Activated naive CD4-positive, alpha-beta T cell treated with anti-CD3 and anti-CD28 coated beads, Interleukin-2, amount 50 U/mL, for 16 hours (primary cell): Measurements from ENCODE around the gene CAST.

Source experiments
- DNase-seq: peaks from one replicate; pipeline ENCODE4 v3.0.0-alpha.2; 2020

The CAST gene

DNA sequence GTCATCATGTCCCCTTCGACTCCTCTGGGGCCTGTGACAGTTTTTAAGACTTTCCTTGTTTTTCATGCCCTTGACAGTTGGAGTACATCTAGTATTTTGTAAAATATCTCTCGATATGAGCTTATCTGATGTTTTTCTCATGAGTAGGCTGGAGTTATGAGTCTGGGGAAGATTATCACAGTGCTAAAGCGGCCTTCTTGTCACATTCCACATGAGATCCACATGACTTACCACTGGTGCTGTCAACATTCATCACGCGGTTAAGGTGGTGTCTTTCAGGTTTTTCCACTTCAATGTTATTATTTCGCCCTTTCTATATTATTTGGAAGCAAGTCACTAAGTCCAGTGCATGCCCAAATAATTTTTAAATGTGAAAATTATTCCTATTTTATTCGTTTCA is 17.1 kb upstream of the CAST start:
- DNase-seq = no peak

DNA sequence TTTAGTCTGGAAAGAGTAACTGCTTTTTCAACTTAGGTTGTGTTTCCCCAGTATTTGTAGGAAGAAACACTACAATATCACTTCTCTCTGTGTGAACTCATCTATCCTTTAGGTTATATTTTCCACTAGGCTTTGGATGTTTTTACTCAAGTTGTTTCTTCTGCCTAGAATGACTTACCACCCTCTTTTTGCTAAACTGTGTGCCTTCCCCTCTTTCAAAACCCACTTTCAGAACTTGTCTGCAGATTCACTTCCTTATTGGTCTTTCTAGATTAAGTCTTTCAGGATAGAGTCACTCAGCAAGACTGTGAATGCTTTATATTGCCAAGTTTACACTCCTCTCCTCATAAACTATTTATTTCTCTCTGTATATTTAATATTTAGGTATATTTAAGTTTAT is 14.2 kb upstream of the CAST start:
- no peak for DNase-seq

DNA sequence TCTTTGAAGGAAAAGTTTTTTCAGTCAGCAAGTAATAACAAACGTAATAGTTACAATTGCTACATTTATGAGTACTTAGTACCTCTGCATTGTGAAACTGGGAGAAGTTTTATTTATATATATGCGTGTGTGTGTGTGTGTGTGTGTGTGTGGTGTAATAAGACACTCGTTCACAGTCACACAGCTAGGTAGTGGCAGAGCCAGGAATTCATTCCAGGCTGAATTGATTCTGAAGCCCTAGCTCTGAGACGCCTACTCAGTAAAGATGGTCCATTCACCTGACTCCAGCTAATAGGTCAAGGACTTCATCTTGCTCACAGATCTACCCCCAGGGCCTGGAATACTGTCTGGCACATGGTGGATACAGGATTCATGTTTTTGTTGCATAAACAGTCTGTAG is 13.6 kb upstream of the CAST start:
- no peak for DNase-seq

DNA sequence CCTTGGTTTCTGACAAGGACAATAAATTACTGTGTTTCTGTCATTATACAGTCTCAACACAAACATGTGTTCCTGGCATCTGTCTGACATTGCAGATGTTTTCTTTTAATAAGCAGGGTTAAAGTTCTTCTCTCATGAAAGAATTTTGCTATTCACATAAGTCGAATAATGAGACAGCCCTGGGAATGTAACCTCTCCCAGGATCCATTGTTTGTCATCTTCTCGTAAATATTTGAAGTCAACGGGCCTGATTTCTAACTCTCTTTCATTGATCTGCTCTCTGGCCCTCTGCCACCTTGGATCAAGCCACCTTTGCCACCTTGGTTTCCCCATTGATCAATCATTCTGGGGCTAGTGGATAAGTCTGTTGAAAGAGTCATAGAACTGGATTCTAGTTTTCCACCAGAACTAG is 12.9 kb upstream of the CAST start:
- DNase-seq = no peak

DNA sequence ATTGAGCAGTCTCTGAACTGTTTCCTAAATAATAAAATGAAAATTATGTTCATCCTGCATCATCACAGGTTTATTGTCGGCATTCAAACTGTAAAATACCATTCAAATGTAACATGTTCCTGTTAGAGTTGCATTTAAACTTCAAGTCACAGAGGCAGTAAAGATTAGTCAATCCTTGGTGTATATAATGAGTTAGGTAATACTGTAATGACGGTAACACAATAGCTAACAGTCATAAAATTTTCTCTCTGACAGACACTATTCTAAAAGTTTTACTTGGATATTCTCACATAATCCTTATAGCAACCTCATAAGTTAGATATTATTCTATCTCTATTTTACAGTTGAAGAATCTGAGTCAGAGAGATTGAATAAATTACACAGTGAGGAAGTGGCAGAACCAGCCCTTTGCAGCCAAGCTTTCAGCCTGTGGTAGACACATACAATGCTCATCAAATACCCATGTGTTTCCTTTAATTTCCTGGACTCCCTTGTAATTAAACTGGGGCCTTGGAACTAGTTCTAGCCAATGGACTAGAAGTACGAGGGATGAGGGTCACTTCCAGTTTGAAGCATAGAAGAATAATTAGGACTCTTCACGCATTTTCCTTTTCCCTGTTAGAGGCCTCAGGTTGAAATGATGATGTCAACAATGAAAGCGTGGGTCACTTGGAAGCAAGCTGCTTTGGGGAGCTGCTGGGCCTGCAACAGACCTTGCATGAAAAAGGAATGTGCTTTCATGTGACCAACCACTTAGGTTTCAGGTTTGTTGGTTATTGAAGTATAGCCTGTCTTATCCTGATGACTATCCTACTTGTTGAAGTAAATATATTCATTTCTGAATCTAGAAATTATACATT is 12.3 kb upstream of the CAST start:
- DNase-seq = no peak

DNA sequence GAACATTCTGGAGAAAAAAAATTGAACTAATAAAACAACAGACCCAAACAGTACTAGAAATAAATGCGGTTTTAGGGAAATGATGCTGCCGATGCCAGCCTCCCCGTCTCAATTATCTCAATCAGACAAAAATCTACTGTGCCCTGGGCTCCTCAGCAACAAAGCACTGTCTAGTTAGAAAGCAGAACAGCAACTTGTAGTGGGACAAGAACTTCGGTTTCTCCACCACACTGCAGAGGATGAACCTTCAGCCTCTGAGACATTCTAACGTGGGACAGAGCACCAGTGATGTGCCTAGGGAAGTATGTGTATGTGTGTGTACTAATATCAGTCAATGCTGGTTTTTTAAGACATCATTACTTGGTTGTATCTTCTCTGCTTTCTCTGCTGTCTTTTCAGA is 11.1 kb upstream of the CAST start:
- DNase-seq = no peak

DNA sequence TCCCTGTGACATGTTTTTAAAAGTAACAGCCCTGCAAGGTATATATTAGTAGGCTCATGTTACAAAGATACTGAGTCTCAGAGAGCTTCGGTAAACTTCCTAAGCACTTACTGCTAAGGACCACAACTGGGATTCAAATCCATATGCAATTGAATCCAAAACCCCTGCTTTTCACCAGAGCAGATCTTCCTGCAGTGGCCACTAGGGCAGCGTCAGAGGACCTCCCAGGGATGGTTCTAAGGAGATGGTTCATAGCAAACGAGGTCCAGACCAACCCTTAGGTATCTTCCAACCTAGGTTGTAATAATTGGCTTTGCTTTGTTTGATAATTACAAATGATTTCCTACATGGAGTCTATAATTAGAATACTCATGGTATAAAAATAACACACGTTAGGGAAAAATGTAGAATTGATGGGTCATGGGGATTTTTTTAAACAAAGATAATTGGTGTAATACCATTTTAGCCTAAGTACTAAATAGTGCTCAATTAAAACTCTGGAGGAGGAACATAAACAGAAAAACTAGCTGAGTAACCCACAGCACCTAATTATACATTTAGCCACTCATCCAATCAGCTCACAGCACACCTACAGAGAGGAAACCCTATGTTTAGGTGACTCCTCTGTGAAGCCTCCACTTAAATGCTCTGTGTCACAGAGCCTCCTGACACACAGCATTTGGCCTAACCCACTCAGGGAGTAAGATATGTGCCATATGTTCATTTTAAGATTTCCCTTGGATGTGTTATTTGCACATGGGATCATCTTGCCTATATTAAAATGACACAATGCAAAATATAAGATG is 10.0 kb upstream of the CAST start:
- DNase-seq = no peak

DNA sequence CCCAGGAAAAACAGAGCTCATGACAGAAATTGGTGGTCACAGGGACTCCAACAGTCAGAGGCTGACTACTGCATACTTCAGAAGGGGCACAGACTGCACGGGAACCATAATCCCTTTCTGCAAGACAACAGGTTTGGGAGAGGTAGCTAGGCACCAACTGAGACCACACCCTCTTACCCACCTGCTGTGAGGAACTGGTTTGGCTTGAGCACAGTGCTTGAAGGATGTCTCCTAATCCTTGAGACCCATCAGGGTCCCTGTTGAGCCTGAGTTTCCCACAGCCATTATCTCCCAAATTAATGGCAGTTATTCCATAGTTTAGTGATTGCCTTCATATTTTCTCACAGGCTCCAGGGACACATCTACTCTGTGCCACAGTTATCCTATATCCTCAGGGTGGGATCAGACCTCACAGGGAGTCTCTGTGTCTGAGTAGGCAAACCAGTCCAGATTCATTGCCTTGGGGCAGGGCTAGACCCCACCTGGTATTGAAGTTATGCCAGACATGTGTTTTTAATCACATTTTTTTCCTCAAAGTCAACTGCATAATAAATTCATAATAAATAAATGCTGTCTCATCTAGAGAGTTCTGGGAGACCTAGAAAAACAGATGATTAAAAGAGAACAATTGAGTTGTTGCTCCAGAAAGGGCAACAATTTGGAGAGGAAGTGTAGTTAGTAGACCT is 9.3 kb upstream of the CAST start:
- no peak for DNase-seq

DNA sequence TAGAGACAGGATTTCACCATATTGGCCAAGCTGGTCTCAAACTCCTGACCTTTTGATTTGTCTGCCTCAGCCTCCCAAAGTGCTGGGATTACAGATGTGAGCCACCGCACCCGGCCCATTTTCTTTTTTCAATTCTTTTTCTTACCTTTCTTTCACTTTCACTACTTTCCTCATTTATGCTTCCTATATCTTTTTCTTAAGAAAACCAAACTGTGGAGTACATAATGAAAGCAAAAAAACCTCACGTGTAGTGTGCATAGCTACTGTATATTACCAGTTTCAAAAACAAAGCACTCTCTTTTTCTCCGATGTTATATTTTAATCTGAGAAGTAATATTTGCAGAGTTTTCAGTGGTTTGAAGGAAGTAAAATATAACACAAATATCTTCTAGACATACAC is 8.0 kb upstream of the CAST start:
- no peak for DNase-seq

DNA sequence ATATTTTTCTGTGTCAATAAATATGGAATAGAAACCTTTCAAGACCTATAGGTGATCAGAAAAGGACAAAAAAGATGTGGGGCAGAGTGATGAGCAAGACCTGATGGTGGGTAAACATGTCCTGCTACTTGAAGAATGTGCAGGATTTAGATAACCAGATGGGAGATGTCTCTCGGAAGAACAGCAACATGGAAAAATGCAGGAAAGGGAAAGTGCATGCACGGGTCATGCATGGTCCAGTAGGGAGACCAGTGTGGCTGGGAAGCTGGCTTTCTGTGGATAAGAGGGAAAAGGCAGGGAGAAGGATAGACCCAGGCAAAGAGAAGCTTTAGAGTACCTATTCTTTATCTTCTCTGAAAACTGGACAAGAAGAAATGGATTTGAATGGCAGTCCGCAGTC is 7.1 kb upstream of the CAST start:
- no peak for DNase-seq

DNA sequence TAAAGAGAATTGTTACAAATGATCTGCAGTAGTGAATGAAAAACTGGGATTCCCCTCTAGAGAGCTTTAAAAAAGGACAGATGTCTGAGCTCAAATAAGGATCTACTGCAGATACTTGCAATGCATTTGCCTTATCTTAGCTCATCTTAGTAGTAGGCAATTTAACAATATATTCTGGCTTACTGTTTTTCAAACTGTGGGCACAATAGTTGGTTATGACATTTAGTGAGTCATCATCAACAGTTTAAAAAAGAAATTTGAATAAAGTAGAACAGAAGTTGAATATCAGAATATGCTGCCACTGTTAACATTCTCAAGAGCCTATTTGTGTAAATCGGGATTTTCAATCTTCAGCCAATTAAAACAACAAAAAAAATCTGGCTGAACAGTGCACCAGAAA is 6.7 kb upstream of the CAST start:
- no peak for DNase-seq

DNA sequence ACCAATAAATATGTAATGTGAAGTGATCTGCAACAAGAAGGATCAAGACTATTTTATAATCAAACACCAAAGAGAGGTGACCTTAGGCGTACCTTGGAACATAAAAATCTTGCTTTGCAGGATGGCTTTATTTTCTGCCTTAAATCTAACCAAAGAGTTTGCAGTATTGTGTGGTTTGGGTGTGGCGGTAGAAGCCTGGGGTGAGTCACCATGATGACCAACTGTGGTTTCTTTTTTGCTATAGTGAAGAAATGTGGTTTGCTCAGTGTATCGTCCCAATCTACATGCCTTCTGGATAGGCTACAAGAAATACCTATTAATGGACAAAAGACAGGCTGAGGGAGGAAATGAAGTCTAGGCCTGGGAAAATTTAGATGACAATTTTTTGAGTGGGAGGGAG is 5.1 kb upstream of the CAST start:
- no peak for DNase-seq

DNA sequence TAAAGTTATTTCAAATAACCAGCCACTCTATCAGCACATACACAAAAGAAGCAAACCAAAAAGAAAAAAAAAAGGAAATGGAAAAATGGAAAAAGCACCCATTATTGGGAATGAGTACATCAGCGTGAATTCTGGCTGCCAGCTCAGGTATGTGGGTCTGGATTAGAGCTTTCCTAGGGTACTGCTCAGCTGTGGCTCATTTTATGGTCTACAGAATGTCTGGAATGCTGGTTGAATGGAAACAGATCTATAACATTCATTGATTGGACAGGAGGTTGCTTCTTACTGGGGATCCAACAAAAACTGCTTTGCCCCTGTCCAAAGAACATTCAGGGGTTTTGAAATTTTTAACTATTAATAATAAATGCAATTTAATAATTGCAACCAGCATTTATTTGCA is 3.9 kb upstream of the CAST start:
- no peak for DNase-seq

DNA sequence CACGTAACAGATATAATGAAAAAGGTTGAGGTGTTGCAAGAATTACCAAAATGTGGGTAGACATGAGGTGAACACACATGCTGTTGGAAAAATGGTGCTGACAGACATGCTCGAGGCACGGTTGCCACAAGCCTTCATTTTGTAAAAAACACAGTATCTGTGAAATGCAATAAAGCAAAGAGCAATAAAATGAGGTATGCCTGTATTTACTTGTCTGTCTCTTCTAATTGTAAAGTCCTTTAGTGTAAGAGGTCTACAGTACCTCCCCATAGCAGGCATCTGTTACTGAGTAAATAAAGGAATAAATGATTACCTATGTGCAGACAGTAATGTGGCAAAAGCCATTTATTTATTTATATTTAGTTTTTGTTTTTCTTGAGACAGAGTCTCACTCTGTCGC is 3.0 kb upstream of the CAST start:
- DNase-seq = no peak

DNA sequence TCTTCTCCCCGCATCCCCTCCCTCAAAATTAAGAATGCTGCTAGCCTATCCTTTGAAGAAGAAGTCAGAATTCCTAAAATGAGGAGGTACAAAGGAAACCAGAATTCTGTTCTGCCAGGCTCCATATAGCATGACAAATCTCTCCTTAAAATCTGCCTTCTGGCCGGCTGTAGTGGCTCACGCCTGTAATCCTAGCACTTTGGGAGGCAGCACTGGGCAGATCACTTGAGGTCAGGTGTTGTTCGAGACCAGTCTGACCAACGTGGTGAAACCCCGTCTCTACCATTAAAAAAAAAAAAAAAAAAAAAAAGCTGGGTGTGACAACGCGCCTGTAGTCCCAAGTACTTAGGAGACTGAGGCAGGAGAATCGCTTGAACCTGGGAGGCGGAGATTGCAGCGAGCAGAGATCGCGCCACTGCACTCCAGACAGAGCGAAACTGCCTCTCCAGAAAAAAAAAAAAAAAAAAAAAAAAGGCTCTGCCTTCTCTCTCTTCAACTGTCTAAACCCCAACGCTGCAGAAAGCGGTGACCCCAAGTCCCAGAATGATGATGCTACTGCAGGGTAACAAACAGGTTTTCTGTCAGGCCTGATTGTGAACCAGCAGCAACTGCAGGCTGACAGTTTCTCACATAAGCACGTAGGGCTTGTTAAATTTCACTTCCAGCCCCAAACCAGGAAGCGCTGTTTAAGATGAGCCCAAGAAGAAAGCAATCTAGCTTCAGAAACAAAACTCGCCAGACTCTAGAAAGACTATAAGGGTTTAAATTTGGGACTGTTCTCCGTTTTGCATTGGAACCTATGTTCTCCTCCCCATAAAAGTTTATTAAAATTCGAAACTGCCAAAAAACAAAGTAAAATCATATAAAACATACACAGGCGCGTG is 963 bp upstream of the CAST start:
- DNase-seq = peak; percentile 16

DNA sequence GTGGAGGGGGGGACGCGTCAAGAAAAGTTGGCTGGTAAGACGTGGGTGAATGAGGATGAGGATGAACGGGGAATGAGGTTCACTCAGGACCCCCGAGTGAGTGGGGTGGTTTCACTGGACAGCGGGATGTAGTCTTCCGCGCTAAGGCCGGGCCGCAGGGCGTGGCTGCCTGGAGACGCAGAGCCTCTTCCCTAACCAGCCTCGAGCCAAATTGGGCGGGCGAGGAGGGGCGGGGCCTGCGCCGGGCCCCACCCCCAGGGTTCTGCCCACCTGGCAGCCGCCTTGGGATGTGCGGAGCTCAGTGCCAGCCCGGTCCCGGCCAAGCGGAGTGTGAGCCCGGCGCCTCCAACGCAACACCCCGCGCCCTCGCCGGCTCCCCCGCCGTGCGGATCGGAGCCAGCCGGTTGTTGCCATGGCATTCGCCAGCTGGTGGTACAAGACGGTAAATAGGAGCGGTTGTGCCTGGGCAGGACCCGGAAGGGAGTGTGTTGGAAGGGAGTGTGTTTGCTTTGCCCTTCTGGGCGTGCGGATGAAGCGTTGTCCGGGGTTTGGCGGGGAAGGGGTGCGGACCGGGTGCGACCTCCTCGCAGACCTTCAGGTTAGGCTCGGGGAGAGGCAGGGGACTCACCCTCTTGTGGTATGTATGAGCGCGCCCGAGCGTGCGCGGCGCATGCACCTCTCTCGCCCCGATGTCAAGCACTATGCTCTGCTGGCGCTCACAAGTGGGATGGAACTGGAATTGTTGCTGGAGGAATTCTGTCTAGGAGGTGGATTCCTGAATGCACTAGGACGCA is 746 bp downstream of the CAST start:
- peak; percentile 84 for DNase-seq

DNA sequence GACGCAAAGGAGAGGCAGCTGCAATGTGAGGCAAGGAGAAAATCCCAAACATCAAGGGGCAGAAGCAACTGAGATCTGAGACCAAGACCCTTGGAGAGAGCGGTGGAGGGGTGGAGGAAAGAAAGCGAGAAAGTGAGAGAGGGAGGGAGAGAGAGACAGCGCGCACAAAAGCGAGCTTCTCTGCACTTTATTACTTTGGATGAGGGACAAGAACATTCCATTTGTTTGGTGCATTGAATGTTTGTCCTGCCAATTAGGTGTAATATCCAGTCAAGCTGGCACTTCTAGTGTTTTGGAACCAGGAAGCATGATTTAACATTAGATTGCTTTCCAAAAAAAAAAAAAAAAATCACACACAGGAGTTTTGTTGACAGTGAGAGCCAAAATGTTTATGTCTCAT is 1.4 kb downstream of the CAST start:
- DNase-seq = no peak

DNA sequence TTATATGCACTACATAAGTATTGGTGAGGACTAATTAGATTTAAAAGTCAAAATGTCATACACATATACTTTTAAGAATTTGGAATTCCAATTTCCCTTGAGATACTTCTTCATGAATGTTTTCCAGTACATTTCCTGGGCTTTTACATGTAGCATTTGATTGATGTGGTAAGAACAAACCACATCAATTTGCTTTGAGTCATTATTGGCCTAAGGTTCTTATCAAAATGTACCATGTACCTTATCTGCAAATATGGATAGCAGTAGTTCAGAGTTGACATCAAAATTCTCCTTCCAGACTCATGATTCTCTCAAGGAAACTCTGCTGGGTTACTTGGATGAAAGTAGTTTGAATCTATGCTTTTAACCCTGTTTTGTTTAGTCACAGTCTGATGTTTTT is 2.5 kb downstream of the CAST start:
- no peak for DNase-seq

DNA sequence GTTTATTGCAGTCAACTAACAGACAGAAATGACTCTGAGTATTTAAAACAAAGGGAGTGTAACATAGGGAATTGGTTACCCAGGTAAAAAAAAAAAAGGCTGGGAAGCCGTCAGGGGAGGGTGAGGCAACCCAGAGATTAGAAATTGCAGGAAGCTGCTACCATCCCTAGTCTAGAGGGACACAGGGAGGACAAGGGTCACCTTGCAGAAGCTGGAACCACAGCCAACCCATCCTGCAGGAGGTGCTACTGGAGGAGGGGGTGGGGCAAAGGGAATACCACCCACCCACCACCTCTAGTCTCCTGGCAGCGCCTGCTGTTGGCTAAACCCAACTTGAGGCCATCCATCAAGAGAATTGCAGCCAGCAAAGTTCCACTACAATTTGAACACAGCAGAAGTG is 6.5 kb downstream of the CAST start:
- DNase-seq = no peak

DNA sequence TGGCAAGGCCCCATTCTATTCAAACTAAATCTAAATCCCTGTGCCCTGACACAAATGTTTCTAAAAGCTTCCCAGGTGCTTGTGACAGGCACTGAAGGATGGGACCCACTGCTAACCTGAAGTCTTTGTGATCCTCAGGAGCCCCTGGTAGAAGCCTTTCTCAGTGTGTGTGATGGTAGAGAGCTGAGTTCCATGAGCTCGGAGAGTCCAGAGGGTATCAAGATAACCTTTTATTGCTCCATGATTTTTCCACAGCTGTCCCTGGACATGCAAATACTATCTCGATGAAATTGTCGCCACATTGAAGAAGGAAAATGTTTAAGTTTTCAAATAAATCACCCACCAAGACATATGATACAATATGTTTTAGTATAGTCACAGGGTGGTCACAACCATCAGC is 7.7 kb downstream of the CAST start:
- no peak for DNase-seq

DNA sequence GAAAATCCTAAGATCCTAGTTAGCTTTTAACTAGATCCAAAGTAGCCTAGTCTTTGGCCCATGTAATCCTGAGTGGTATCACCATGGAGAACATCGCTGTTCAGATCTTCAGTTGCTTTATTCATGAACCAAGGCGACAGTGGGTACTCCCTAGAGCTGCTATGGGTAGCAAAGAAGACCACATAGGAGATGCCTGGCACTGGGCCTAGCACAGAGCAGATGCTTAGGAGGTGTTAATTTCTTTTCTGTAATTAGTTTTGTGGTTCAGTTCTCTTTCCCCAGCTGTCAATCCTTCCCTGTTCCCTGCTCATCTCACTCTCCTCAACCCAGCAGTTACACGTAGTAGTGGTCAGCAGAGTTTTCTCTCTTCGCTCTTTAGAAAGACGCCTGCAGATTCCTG is 9.3 kb downstream of the CAST start:
- DNase-seq = no peak

DNA sequence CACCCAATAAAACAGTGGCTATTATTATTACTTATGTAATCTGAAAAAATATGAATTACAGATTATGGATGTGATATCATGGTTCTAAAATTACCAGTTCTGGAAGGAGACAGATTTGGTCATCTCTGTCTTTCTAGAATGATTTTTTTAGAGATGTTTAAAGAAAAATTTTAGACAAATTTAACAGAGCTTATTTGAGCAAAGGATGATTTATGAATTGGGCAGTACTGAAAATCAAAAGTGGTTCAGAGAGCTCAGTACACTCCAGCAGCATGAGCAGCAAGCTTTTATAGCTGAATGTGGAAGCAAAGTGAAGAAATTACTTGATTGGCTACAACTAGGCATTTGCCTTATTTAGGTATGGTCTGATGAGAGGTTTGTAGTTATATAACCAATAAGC is 11.0 kb downstream of the CAST start:
- DNase-seq = no peak
